Coronary artery (tissue), 2 donors: Measurements from ENCODE around the gene SEMA5A.

Source experiments
- DNase-seq: peaks from one replicate; pipeline ENCODE4 v3.0.0-alpha.2; 2017; ENCODE audit warnings: low spot score
- H3K27ac ChIP-seq, 2 donors: fragments of 200-600 bp; sonication (generic); one replicate each; pipeline ENCODE4 v1.5.1; 2016 to 2019
- H3K4me3 ChIP-seq: fragments of 200-600 bp; sonication (generic); 2 replicates; pipeline ENCODE4 v1.5.1; 2016; ENCODE audit warnings: mild to moderate bottlenecking, moderate library complexity
- TF ChIP-seq, protein P1 (sequence below): fragments of 200-600 bp; sonication (generic); IDR thresholded peaks from one replicate; pipeline ENCODE4 v1.5.1; 2019; ENCODE audit warnings: antibody characterized with exemption

Gene SEMA5A

DNA sequence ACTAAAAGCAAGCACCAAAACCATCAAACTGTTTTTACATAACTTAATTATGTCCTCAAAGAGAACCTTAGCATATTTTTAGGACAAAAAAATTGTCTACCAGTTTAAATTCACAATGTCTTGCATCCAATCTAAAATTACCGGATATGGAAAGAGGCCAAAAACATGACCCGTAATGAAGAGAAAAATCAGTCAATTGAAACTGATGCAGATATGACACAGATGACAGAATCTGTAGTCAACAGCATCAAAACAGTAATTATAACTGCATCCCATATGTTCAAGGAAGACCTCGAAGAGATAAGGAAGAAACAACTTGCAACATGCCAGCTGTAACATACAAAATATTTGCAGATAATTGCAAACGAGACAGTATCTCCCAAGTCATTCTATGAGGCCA, 473.2 kb downstream of the SEMA5A start:
- DNase-seq: no peak
- Histone ChIP-seq H3K4me3 (no peak overlapping the region), H3K27ac (no peak overlapping the region)
- TF ChIP-seq, protein P1, sequence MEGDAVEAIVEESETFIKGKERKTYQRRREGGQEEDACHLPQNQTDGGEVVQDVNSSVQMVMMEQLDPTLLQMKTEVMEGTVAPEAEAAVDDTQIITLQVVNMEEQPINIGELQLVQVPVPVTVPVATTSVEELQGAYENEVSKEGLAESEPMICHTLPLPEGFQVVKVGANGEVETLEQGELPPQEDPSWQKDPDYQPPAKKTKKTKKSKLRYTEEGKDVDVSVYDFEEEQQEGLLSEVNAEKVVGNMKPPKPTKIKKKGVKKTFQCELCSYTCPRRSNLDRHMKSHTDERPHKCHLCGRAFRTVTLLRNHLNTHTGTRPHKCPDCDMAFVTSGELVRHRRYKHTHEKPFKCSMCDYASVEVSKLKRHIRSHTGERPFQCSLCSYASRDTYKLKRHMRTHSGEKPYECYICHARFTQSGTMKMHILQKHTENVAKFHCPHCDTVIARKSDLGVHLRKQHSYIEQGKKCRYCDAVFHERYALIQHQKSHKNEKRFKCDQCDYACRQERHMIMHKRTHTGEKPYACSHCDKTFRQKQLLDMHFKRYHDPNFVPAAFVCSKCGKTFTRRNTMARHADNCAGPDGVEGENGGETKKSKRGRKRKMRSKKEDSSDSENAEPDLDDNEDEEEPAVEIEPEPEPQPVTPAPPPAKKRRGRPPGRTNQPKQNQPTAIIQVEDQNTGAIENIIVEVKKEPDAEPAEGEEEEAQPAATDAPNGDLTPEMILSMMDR: no peak

DNA sequence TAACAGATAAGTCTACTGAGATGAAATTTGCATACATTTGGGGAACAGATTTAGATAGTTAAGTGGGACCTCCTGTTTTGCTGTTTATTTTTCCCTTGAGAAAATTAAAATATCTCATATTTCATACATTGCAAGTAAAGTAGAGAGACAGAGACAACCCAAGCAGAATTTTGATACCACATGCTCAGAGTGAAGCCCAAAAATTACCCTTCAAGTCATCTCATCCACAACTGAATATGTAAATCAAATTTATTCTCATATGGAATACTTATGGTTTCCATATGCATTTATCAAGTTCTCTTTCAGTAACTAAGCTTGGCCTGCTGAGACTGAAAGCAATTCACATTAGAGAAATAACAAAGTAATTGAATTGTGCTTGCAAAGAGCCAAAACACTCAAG, 474.4 kb downstream of the SEMA5A start:
- Histone ChIP-seq H3K27ac (no peak overlapping the region), H3K4me3 (no peak overlapping the region)
- TF ChIP-seq, protein P1: no peak
- DNase-seq: no peak

DNA sequence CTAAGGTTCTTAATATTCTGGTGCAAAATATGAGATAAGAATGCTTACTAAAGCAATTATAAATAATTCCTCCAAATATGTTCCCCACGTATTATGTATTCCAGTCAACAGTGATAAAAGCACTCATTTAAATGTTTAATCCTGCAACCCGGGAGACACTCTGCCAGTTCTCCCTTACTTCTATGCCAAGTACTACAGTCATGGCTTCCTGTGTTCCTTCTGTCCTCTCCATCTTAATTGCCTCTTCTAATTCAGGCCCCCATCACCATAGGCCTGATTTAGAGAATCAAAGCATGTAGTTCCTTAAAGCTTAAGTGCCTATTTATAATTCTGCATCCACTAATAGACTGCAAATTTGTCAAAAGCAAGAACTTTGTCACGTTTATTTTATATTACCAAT, 474.8 kb downstream of the SEMA5A start:
- no peak for DNase-seq
- no peak overlapping the region for H3K4me3 ChIP-seq
- H3K27ac ChIP-seq: no peak overlapping the region
- TF ChIP-seq, protein P1: no peak

DNA sequence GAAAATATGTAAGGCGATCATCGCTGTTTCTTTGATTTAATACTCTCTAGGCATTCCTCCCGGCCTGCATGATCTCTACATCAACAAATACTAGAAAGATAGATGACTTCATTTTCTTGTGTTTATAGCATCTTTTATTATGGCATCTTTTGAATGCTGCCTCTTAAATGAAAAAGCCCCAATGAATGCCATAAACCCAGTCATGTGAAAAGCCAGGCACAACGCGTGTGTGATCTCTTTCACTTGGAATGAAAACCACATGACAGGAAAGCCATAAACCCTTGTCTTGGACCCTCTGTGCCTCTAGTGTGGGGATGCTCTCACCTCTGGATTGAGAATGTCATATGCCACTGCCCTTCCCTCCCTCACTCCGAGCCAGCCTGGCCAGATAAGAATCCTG, 476.2 kb downstream of the SEMA5A start:
- no peak for DNase-seq
- no peak overlapping the region for H3K4me3 ChIP-seq
- TF ChIP-seq, protein P1: no peak
- no peak overlapping the region for H3K27ac ChIP-seq

DNA sequence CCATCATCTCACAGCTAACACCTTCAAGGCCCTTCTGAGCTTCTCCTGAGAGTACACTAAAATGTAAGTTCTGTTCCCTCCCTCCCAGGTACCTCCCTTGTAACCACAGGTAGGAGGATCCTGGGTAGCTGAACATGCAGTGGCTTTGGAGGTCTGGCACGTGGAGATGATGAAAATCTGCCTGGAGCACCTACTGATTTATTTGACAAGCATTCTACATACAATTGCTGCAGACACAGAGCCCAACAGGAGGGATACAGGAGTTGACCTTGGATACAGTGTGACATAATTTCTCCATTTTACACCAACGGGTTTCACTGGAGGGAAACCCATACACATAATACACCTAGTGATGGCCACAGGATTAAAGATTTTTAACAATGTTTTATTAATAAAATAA, 478.7 kb downstream of the SEMA5A start:
- TF ChIP-seq, protein P1: no peak

DNA sequence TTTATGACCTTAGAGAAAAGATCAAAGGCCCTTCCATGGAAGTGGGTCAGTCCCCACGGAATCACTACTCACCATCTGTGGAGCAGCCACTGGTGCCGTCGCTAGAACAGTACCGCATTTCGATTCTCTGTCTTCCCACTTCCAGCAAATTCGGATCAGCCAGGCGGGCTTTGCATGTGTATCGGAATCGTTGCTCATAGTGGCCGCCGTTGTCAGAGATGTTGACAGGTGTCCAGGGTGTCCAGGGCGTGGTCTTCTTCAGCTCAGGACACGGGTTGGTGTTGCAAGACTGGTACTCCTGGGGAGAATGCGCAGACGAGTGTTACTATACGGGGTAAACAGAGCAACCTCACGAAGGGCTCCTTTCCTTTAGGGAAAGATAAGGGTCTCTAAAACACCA, 479.5 kb downstream of the SEMA5A start:
- no peak overlapping the region for H3K27ac ChIP-seq
- TF ChIP-seq, protein P1: no peak

More for the DNA sequence above, 478.7 kb downstream of the SEMA5A start:
- no peak for DNase-seq
- Histone ChIP-seq H3K27ac (no peak overlapping the region), H3K4me3 (no peak overlapping the region)

DNA sequence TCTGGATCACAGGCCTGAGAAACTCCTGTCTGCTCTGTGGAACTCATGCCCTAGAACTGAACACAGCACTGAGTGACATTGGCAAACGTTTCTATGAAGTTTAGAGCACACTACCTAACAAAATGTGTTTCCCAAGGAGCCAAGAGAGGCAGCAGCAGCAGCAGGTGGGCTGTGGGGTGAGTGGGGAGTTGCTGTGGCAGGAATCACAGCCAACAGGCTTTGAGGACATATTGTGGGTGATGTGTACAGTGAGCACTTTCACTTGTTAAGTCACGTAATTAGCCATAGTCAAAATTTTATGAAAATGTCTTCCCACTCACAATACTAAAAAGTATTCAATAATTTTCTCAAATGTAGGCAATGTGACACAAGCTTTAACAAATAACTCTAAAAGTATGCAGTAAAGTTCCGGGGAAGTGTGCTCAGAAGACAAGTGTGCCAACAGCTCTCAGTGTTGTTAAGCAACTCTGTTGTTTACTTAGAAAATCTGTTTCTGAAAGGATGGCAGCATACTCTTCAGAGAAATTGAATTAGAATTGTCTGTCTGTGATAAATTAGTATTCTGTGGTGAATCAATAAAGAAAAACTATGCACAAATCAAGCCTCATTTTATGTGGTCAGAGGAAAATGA, 482.1 kb downstream of the SEMA5A start:
- TF ChIP-seq, protein P1: no peak
- H3K4me3 ChIP-seq: no peak overlapping the region
- H3K27ac ChIP-seq: no peak overlapping the region
- DNase-seq: no peak

More for the DNA sequence above, 479.5 kb downstream of the SEMA5A start:
- H3K4me3 ChIP-seq: no peak overlapping the region
- no peak for DNase-seq
